Vagina (tissue), 2 donors: Measurements from ENCODE around the gene IKZF4.

Experiments
- CTCF ChIP-seq, 3 experiments: fragments of 450-650 bp in 2 of 3; fragments of 200-600 bp in 1 of 3; sonication (generic) in 1 of 3; IDR thresholded peaks; one replicate each; pipeline ENCODE4 v1.5.1; 2017 to 2019; ENCODE audit warnings: antibody characterized with exemption in 3 of 3, mild to moderate bottlenecking in 2 of 3, moderate library complexity in 2 of 3
- POLR2AphosphoS5 ChIP-seq, 2 donors: sonication (generic); formaldehyde crosslinking; IDR thresholded peaks; one replicate each; pipeline ENCODE4 v1.9.0; 2017; ENCODE audit warnings: antibody characterized with exemption in 2 of 2, mild to moderate bottlenecking in 2 of 2, low read depth in 1 of 2; ENCODE audit not compliant: insufficient read depth in 1 of 2

GRCh38 chr12:56046027-56046780, 25.4 kb downstream of the IKZF4 start:
- no peak for TF ChIP-seq CTCF (IDR thresholded peaks at IDR 0.05)
- TF ChIP-seq POLR2AphosphoS5 (IDR thresholded peaks at IDR 0.05; ENCODE audit: insufficient read depth in 1 of 2, low read depth in 1 of 2) = no peak
